Gastroesophageal sphincter (tissue), 4 donors: ENCODE results near the gene DIP2C. TPM values are rescaled to one million over a fixed set of nuclear protein-coding genes. Genes with fewer than 3 reads are reported as not detected.

Source experiments
- ATAC-seq: fragments of 150-250 bp; one replicate; pipeline ENCODE4 v1.9.1; 2016; ENCODE audit warnings: mild to moderate bottlenecking, moderate library complexity
- H3K27ac ChIP-seq, 4 donors: fragments of 200-600 bp; sonication (generic) in 3 of 4; 1 replicate in 3 of 4; 2 replicates in 1 of 4; pipeline ENCODE4 v1.5.1; 2016 to 2019
- H3K27me3 ChIP-seq: fragments of 200-600 bp; sonication (generic); one replicate; pipeline ENCODE4 v1.5.1; 2019
- H3K36me3 ChIP-seq, 2 donors: fragments of 200-600 bp; sonication (generic); one replicate each; pipeline ENCODE4 v1.5.1; 2019; ENCODE audit warnings: control low read depth in 1 of 2
- H3K4me1 ChIP-seq, 3 donors: fragments of 200-600 bp; sonication (generic); 1 replicate in 2 of 3; 2 replicates in 1 of 3; pipeline ENCODE4 v1.5.1; 2016 to 2019; ENCODE audit warnings: control low read depth in 2 of 3
- H3K4me3 ChIP-seq, 2 donors: fragments of 200-600 bp; sonication (generic); one replicate each; pipeline ENCODE4 v1.5.1; 2019; ENCODE audit warnings: mild to moderate bottlenecking in 1 of 2, moderate library complexity in 1 of 2
- H3K9me3 ChIP-seq, 3 donors: fragments of 200-600 bp; sonication (generic); one replicate each; pipeline ENCODE4 v1.5.1; 2017 to 2019; ENCODE audit warnings: control low read depth in 2 of 3
- EP300 ChIP-seq: sonication (generic); formaldehyde crosslinking; IDR thresholded peaks from one replicate; pipeline ENCODE4 v1.6.1; 2017; ENCODE audit warnings: antibody characterized with exemption, mild to moderate bottlenecking
- POLR2A ChIP-seq, 2 donors: fragments of 450-650 bp; IDR thresholded peaks; one replicate each; pipeline ENCODE4 v1.6.1; 2017; ENCODE audit warnings: antibody characterized with exemption in 2 of 2, mild to moderate bottlenecking in 2 of 2, moderate library complexity in 1 of 2
- POLR2AphosphoS5 ChIP-seq: sonication (generic); formaldehyde crosslinking; IDR thresholded peaks from one replicate; pipeline ENCODE4 v1.6.1; 2017; ENCODE audit warnings: antibody characterized with exemption
- WGBS, 2 donors: methylation state at CpG; one replicate each; pipeline ENCODE4 v1.1.5; 2018; ENCODE audit warnings: low coverage in 1 of 2; 5-methylcytosine and 5-hydroxymethylcytosine counted together
- total RNA-seq, 4 donors: library from RNA; depleted of rRNA; stranded (reverse); fragments of >200 nt; gene quantifications; one replicate each; pipeline ENCODE4 v1.1.0, GENCODE V29; 2016
- TF ChIP-seq, protein P1 (sequence below), 4 experiments: fragments of 200-600 bp in 2 of 4; fragments of 450-650 bp in 2 of 4; sonication (generic) in 1 of 4; IDR thresholded peaks; one replicate each; pipeline ENCODE4 v1.5.1; 2017 to 2019; ENCODE audit warnings: antibody characterized with exemption in 4 of 4, mild to moderate bottlenecking in 2 of 4, moderate library complexity in 2 of 4

The DIP2C gene
- total RNA-seq, 4 donors from 2014 or later, result 40.8 to 73.8 (median 47.7) TPM

GRCh38 chr10:697097-697875, 7.8 kb upstream of the DIP2C start:
- Histone ChIP-seq H3K4me3 (no peak overlapping the region), H3K4me1 (peaks cover 0 to 6% (median 0%) of the 10 kb centered on the region in 3 donors), H3K27ac (no peak overlapping the region), H3K36me3 (no peaks in the 10 kb centered on the region), H3K27me3 (peaks cover 28% of the 10 kb centered on the region), H3K9me3 (no peaks in the 10 kb centered on the region)
- TF ChIP-seq POLR2AphosphoS5 (no peak), POLR2A (IDR thresholded peaks at IDR 0.05) (no peak), EP300 (no peak)
- TF ChIP-seq, protein P1, sequence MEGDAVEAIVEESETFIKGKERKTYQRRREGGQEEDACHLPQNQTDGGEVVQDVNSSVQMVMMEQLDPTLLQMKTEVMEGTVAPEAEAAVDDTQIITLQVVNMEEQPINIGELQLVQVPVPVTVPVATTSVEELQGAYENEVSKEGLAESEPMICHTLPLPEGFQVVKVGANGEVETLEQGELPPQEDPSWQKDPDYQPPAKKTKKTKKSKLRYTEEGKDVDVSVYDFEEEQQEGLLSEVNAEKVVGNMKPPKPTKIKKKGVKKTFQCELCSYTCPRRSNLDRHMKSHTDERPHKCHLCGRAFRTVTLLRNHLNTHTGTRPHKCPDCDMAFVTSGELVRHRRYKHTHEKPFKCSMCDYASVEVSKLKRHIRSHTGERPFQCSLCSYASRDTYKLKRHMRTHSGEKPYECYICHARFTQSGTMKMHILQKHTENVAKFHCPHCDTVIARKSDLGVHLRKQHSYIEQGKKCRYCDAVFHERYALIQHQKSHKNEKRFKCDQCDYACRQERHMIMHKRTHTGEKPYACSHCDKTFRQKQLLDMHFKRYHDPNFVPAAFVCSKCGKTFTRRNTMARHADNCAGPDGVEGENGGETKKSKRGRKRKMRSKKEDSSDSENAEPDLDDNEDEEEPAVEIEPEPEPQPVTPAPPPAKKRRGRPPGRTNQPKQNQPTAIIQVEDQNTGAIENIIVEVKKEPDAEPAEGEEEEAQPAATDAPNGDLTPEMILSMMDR (IDR thresholded peaks at IDR 0.05), result no peak
- no peak for ATAC-seq
- 29% methylated on average over 1 of the region's 30 CpGs; no CpG with 5 or more reads in 1 of the 2 donors for WGBS, 2 donors

DNA sequence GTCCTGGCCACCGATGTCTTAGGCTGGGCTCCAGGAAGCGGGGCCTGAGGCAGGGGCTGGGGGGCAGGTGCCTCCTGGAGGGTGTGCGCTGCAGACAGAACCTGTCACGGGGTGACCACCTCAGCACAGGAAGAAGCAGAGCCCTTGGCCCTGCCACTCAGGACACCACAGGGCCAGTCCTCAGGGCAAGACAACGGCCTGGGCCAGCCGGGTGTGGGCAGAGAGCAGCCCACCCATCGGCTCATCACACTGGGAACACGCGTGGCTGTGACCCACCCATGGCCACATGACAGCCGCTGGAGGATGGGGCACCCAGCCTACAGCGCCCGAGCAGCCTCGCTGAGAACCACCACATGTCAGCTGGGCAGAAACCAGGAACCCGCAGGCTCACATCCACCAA, 5.9 kb upstream of the DIP2C start:
- Histone ChIP-seq H3K36me3 (no peaks in the 10 kb centered on the region), H3K27ac (no peak overlapping the region), H3K9me3 (no peaks in the 10 kb centered on the region), H3K4me3 (no peak overlapping the region), H3K27me3 (peaks cover 25% of the 10 kb centered on the region), H3K4me1 (peaks cover 0 to 16% (median 3%) of the 10 kb centered on the region in 3 donors)
- WGBS, 2 donors, result 100% methylated on average over 2 of the region's 14 CpGs; no CpG with 5 or more reads in 1 of the 2 donors
- no peak for ATAC-seq
- TF ChIP-seq EP300, result no peak
- no peak for TF ChIP-seq POLR2AphosphoS5
- no peak for TF ChIP-seq POLR2A (IDR thresholded peaks at IDR 0.05)
- TF ChIP-seq, protein P1 (IDR thresholded peaks at IDR 0.05), result no peak

DNA sequence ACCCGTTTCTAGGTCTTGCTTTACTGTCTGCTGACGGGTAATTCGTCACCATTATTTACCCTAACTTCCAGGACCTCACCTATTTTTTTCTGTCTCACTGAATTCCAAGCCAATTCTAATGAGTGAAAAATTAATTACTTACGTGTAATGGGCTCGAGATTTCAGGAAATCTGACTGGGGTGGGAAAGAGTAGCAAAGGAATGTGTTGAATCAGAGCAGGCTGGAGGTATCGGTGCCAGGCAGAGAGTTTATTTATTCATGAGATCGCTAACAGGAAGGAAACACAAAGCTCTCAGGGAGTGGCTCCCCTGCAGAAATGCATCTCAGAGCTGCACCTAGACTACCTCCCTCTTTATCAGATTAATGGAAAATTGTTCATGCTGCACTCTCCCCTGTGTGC, 4.0 kb upstream of the DIP2C start:
- H3K4me3 ChIP-seq, result no peak overlapping the region
- peaks cover 0 to 20% (median 3%) of the 10 kb centered on the region in 3 donors for H3K4me1 ChIP-seq
- no peaks in the 10 kb centered on the region for H3K36me3 ChIP-seq
- WGBS, 2 donors, result 35 to 51% methylated on average over 5 to 6 of the region's 7 CpGs
- no peaks in the 10 kb centered on the region for H3K9me3 ChIP-seq
- H3K27ac ChIP-seq, result no peak overlapping the region
- no peak for TF ChIP-seq EP300
- TF ChIP-seq, protein P1 (IDR thresholded peaks at IDR 0.05), result no peak
- peak; percentile 10 for TF ChIP-seq POLR2AphosphoS5
- no peak for TF ChIP-seq POLR2A (IDR thresholded peaks at IDR 0.05)
- peaks cover 14% of the 10 kb centered on the region for H3K27me3 ChIP-seq
- ATAC-seq, result no peak

- no peak overlapping the region for H3K4me3 ChIP-seq
- ATAC-seq, result no peak
- H3K27me3 ChIP-seq, result peaks cover 8% of the 10 kb centered on the region
- no peak overlapping the region for H3K27ac ChIP-seq
- H3K4me1 ChIP-seq, result peaks cover 0 to 26% (median 9%) of the 10 kb centered on the region in 3 donors
- WGBS, 2 donors, result 73 to 86% methylated on average over 3 to 8 of the region's 12 CpGs
- H3K9me3 ChIP-seq, result no peaks in the 10 kb centered on the region
- no peak for TF ChIP-seq POLR2AphosphoS5
- TF ChIP-seq EP300, result no peak
- TF ChIP-seq POLR2A (IDR thresholded peaks at IDR 0.05), result no peak
- TF ChIP-seq, protein P1 (IDR thresholded peaks at IDR 0.05), result no peak
- H3K36me3 ChIP-seq, result no peaks in the 10 kb centered on the region
Measured at GRCh38 chr10:692682-693351, 3.3 kb upstream of the DIP2C start.
